Cardiac muscle cell (in vitro differentiated cells and primary cell): ENCODE data around the gene CTBS. TPM values are rescaled to one million over a fixed set of nuclear protein-coding genes. Genes with fewer than 3 reads are reported as not detected.
"Not testable (repeated sequence)": the region's sequence is repeated elsewhere in the genome, so short reads cannot be mapped to it uniquely, and the experiment has no call there.

ENCODE experiments used
- DNase-seq, 2 donors: peaks; one replicate each; pipeline versions ENCODE4 v3.0.0 to v3.0.0-alpha.2; 2010 to 2017; ENCODE audit warnings: low read depth in 1 of 2, low spot score in 1 of 2
- H3K27ac ChIP-seq: fragments of 200-600 bp; sonication (generic); 2 replicates; pipeline ENCODE4 v1.5.1; 2016
- H3K27me3 ChIP-seq: fragments of 200-600 bp; sonication (generic); 2 replicates; pipeline ENCODE4 v1.6.0; 2016; ENCODE audit warnings: control low read depth
- H3K36me3 ChIP-seq: fragments of 200-600 bp; sonication (generic); 2 replicates; pipeline ENCODE4 v1.5.1; 2016; ENCODE audit warnings: control low read depth
- H3K4me1 ChIP-seq: fragments of 200-600 bp; sonication (generic); 2 replicates; pipeline ENCODE4 v1.8.1; 2017; ENCODE audit warnings: low read depth, mild to moderate bottlenecking, mixed run types
- H3K4me3 ChIP-seq: fragments of 200-600 bp; sonication (generic); 2 replicates; pipeline ENCODE4 v1.5.1; 2016; ENCODE audit warnings: mild to moderate bottlenecking
- H3K9me3 ChIP-seq: fragments of 200-600 bp; sonication (generic); 2 replicates; pipeline ENCODE4 v1.5.1; 2017; ENCODE audit warnings: low read depth, mild to moderate bottlenecking, control low read depth
- CTCF ChIP-seq: IDR thresholded peaks from 2 replicates; pipeline ENCODE4 v1.5.1; 2012; ENCODE audit warnings: low read depth, mild to moderate bottlenecking, low read length
- polyA plus RNA-seq: library from polyadenylated mRNA; unstranded; fragments of >200 nt; fragmentation: Nextera tagmentation; extraction: Ambion mirVana; gene quantifications from 2 replicates; pipeline ENCODE4 v1.2.1, GENCODE V29; 2016
- total RNA-seq: library from RNA; depleted of rRNA; stranded (reverse); fragments of >200 nt; gene quantifications from 2 replicates; pipeline ENCODE4 v1.2.3, GENCODE V29; 2016

The CTBS gene
- total and polyA plus RNA-seq, 2 experiments from 2014 or later: 5.2 to 10.2 TPM

- no peak overlapping the region for H3K4me3 ChIP-seq
- no peaks in the 10 kb centered on the region for H3K27me3 ChIP-seq
- peak in 1 of 2 donors; percentile 40 for DNase-seq
- H3K36me3 ChIP-seq: no peaks in the 10 kb centered on the region
- no peaks in the 10 kb centered on the region for H3K4me1 ChIP-seq
- H3K27ac ChIP-seq: no peak overlapping the region
- no peaks in the 10 kb centered on the region for H3K9me3 ChIP-seq
- TF ChIP-seq CTCF: no peak
These were observed 24.2 kb upstream of the CTBS start for GRCh38 chr1:84598418-84598817.

GRCh38 chr1:84597011-84597410 lies 22.8 kb upstream of the CTBS start:
- H3K9me3 ChIP-seq: no peaks in the 10 kb centered on the region
- no peaks in the 10 kb centered on the region for H3K27me3 ChIP-seq
- H3K27ac ChIP-seq: no peak overlapping the region
- no peaks in the 10 kb centered on the region for H3K36me3 ChIP-seq
- H3K4me1 ChIP-seq: no peaks in the 10 kb centered on the region
- TF ChIP-seq CTCF: no peak
- H3K4me3 ChIP-seq: no peak overlapping the region
- DNase-seq: no peak

- H3K4me1 ChIP-seq, H3K4me3 ChIP-seq, H3K9me3 ChIP-seq, H3K27me3 ChIP-seq, H3K36me3 ChIP-seq, H3K27ac ChIP-seq, DNase-seq: not testable (repeated sequence)
These were observed 20.7 kb upstream of the CTBS start for GRCh38 chr1:84594959-84595358.

GRCh38 chr1:84587099-84587498 lies 12.9 kb upstream of the CTBS start:
- Histone ChIP-seq H3K9me3 (no peaks in the 10 kb centered on the region), H3K27me3 (no peaks in the 10 kb centered on the region), H3K4me1 (no peaks in the 10 kb centered on the region), H3K27ac (no peak overlapping the region), H3K4me3 (no peak overlapping the region), H3K36me3 (no peaks in the 10 kb centered on the region)
- no peak for DNase-seq
- TF ChIP-seq CTCF: no peak

GRCh38 chr1:84585803-84586202 lies 11.6 kb upstream of the CTBS start:
- Histone ChIP-seq H3K4me3 (no peak overlapping the region), H3K36me3 (no peaks in the 10 kb centered on the region), H3K27ac (no peak overlapping the region), H3K4me1 (no peaks in the 10 kb centered on the region), H3K27me3 (no peaks in the 10 kb centered on the region), H3K9me3 (no peaks in the 10 kb centered on the region)
- no peak for DNase-seq
- no peak for TF ChIP-seq CTCF

GRCh38 chr1:84584126-84584525 lies 9.9 kb upstream of the CTBS start:
- H3K27ac ChIP-seq: no peak overlapping the region
- H3K4me3 ChIP-seq: no peak overlapping the region
- DNase-seq: no peak
- TF ChIP-seq CTCF: no peak
- H3K9me3 ChIP-seq: no peaks in the 10 kb centered on the region
- H3K36me3 ChIP-seq: no peaks in the 10 kb centered on the region
- H3K27me3 ChIP-seq: no peaks in the 10 kb centered on the region
- H3K4me1 ChIP-seq: no peaks in the 10 kb centered on the region
